Muscle of leg (tissue), 11 donors: ENCODE measurements around the gene ATP1A2. TPM values are rescaled to one million over a fixed set of nuclear protein-coding genes. Genes with fewer than 3 reads are reported as not detected.
A peak's percentile ranks its signal among the peaks of the same experiment; 100 is the strongest.

Source experiments
- DNase-seq: peaks from one replicate; pipeline ENCODE4 v3.0.0; 2013
- H3K27ac ChIP-seq: one replicate; pipeline ENCODE4 v1.5.1; 2013; ENCODE audit warnings: mild to moderate bottlenecking, low read length, control low read depth
- H3K27me3 ChIP-seq: one replicate; pipeline ENCODE4 v1.6.1; 2013; ENCODE audit warnings: low read length; ENCODE audit not compliant: control insufficient read depth, insufficient read depth
- H3K36me3 ChIP-seq: one replicate; pipeline ENCODE4 v1.6.1; 2013; ENCODE audit warnings: low read length; ENCODE audit not compliant: control insufficient read depth, insufficient read depth
- H3K4me1 ChIP-seq: one replicate; pipeline ENCODE4 v1.6.1; 2013; ENCODE audit warnings: low read length; ENCODE audit not compliant: control insufficient read depth, insufficient read depth
- H3K4me3 ChIP-seq: one replicate; pipeline ENCODE4 v1.5.1; 2013; ENCODE audit warnings: low read length, control low read depth
- H3K9me3 ChIP-seq: replicated peaks from 2 replicates; pipeline ENCODE4 v1.6.1; 2013; ENCODE audit warnings: low read depth, low read length; ENCODE audit not compliant: control insufficient read depth
- WGBS: methylation state at CpG from one replicate; pipeline ENCODE4 v1.1.5; 2013; ENCODE audit warnings: missing lambda C conversion rate; ENCODE audit not compliant: insufficient coverage; 5-methylcytosine and 5-hydroxymethylcytosine counted together
- polyA plus RNA-seq, 8 donors: library from polyadenylated mRNA; unstranded; fragments of 120-200 nt; gene quantifications; one replicate each; pipeline versions ENCODE4 v1.2.1 to v1.2.3, GENCODE V29; 2013; ENCODE audit warnings: inconsistent platforms in 1 of 8, low replicate concordance in 1 of 8; ENCODE audit not compliant: insufficient read length in 8 of 8, insufficient read depth in 1 of 8
- total RNA-seq: library from RNA; stranded (reverse); fragments of 120-200 nt; gene quantifications from one replicate; pipeline ENCODE4 v1.2.4, GENCODE V29; 2013

ATP1A2 gene
- total and polyA plus RNA-seq, 9 donors: 44.6 to 85.6 (median 58.1) TPM

DNA sequence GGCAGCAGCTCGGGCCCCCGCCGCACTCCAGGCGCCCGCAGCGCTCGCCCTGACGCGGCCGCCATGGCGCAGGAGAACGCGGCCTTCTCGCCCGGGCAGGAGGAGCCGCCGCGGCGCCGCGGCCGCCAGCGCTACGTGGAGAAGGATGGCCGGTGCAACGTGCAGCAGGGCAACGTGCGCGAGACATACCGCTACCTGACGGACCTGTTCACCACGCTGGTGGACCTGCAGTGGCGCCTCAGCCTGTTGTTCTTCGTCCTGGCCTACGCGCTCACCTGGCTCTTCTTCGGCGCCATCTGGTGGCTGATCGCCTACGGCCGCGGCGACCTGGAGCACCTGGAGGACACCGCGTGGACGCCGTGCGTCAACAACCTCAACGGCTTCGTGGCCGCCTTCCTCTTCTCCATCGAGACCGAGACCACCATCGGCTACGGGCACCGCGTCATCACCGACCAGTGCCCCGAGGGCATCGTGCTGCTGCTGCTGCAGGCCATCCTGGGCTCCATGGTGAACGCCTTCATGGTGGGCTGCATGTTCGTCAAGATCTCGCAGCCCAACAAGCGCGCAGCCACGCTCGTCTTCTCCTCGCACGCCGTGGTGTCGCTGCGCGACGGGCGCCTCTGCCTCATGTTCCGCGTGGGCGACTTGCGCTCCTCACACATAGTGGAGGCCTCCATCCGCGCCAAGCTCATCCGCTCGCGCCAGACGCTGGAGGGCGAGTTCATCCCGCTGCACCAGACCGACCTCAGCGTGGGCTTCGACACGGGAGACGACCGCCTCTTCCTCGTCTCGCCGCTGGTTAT lies 31.4 kb upstream of the ATP1A2 start:
- peaks cover 13% of the 10 kb centered on the region for H3K4me1 ChIP-seq
- WGBS: 20% methylated on average over 96 of the region's 96 CpGs
- no peaks in the 10 kb centered on the region for H3K9me3 ChIP-seq
- H3K4me3 ChIP-seq: peak overlapping the region; percentile 26
- H3K27me3 ChIP-seq: peaks cover 40% of the 10 kb centered on the region
- H3K36me3 ChIP-seq: peaks cover 8% of the 10 kb centered on the region
- peak; percentile 60 for DNase-seq
- H3K27ac ChIP-seq: no peak overlapping the region

DNA sequence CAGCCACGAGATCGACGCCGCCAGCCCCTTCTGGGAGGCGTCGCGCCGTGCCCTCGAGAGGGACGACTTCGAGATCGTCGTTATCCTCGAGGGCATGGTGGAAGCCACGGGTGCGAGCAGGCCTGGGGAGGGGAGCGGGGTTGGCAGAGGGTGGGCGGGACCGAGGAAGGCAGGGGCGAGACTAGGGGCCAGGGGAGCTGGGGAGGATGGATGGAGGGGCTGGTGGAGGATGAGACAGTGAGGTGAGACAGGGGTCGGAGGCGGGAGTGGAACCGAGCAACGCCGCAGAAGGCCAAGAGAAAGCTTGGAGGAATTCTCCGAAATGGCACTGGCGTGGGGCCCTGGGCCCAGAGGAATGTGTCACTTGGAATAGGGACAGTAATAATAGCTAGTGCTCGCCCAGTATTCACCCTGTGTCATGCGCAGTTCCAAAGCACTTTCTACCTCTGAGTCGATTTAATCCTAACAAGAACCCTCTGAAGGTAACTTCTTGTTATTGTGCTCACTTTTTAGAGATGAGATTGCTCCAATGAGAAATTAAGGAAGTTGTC lies 30.7 kb upstream of the ATP1A2 start:
- no peaks in the 10 kb centered on the region for H3K9me3 ChIP-seq
- 83% methylated on average over 26 of the region's 30 CpGs for WGBS

DNA sequence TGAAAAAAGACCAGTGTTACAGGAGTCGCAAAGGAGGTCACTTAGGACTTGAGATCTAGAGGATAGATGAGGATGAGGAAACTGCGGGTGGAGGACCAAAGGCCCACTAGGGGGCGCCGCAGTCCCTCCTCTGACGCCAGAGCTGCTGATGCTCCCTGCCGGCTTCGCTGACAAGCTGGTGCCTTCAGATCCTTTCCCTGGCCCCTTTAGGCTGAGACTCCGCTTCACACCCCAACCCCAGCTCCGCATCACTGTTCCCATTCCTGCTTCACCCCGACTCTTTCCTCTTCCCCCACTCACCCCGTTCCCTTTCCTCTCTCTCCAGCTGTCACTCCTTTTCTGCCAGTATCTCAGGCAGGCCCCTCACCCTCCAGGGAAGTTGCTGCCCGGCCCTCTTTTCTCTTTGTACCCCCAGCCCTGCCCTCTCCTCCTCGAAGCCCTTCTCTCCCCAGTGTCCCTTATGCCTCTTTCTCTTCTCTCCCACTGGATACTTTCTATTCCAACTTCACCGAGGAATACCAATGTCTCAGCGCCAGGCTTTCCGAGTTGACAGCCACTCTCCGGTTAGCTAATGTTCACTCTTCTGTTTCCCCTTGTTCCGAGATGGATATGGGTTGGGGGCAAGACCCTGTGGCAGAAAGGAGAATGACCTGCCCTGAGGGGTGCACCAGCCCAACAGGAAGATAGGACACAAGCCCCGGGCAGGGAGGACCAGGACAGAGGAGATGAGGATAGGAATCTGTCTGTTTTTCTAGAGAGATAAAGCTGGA lies 29.7 kb upstream of the ATP1A2 start:
- H3K27ac ChIP-seq: peak overlapping the region; percentile 89
- no peak overlapping the region for H3K4me3 ChIP-seq
- DNase-seq: peak; percentile 85
- H3K9me3 ChIP-seq: no peaks in the 10 kb centered on the region
- H3K27me3 ChIP-seq: peaks cover 36% of the 10 kb centered on the region
- H3K4me1 ChIP-seq: peaks cover 13% of the 10 kb centered on the region
- peaks cover 13% of the 10 kb centered on the region for H3K36me3 ChIP-seq
- 20% methylated on average over 14 of the region's 19 CpGs for WGBS

More for the DNA sequence above, 30.7 kb upstream of the ATP1A2 start:
- Histone ChIP-seq H3K4me3 (no peak overlapping the region), H3K36me3 (peaks cover 9% of the 10 kb centered on the region), H3K27ac (no peak overlapping the region), H3K4me1 (peaks cover 13% of the 10 kb centered on the region), H3K27me3 (peaks cover 40% of the 10 kb centered on the region)
- no peak for DNase-seq

DNA sequence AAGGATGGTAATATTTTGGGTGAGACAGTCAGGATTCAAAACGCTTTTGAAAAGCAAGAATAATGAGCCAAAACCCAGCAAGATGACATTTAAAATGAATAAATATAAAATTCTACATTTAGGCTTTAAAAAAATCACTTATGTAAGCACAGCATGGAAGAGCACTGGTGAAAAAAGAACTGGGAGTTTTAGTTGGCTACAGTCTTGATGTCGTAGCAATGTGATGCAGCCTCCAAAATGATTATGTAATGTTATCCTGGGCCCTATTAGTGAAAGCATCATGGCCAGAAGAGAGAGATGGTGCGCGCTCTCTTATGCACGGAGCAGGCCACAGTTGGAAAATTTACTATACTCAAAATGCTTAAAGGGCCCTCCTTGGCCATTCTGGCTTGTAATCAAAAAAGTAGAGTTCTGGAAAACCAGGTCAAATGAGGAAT lies 29.1 kb upstream of the ATP1A2 start:
- Histone ChIP-seq H3K27me3 (peaks cover 30% of the 10 kb centered on the region), H3K4me3 (no peak overlapping the region), H3K27ac (peak overlapping the region; percentile 89), H3K4me1 (peaks cover 15% of the 10 kb centered on the region), H3K9me3 (no peaks in the 10 kb centered on the region), H3K36me3 (peaks cover 18% of the 10 kb centered on the region)
- peak; percentile 94 for DNase-seq
- 0% methylated on average over 1 of the region's 5 CpGs for WGBS

DNA sequence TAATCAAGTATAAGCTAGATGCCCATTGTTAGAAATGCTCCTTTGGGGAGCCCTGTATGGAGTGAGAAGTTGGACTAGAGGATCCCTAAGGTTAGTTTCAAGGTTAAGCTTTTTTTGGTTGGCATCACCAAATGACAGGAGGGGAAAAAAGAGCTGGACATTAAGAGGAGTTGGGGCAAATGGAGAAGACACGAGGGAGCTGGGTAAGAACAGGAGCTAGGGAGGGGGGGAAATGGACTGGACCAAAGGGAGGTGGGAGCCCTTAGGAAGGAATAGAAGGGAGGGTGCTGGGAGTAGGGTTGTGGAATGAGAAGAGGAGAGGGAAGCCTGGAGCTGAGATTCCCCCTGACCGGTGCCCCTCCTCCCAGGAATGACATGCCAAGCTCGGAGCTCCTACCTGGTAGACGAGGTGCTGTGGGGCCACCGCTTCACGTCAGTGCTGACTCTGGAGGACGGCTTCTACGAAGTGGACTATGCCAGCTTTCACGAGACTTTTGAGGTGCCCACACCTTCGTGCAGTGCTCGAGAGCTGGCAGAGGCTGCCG lies 28.4 kb upstream of the ATP1A2 start:
- peak overlapping the region; percentile 77 for H3K27ac ChIP-seq
- whole genome bisulfite sequencing: 83% methylated on average over 8 of the region's 12 CpGs
- peaks cover 25% of the 10 kb centered on the region for H3K36me3 ChIP-seq
- peaks cover 15% of the 10 kb centered on the region for H3K4me1 ChIP-seq
- no peak for DNase-seq
- no peaks in the 10 kb centered on the region for H3K9me3 ChIP-seq
- no peak overlapping the region for H3K4me3 ChIP-seq
- peaks cover 24% of the 10 kb centered on the region for H3K27me3 ChIP-seq

DNA sequence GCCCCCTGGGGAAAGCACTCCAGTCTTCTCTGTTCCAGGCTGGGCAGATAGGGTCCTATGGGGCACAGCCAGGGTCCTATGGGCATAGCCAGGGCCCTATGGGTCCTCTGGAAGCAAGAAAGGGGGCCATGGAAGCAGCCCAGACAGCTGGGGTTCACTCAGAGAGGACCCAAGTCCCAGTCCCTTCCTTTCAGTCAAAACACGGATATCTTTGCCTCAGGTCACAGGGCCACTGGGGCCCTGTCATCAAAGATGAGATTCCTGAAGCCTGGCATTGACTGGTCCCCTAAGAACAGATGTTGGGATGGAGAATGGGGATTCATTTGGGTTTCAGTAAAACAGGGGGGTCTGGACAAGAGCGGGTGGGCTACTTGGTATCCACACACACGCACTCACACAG lies 25.7 kb upstream of the ATP1A2 start:
- DNase-seq: no peak
- H3K27me3 ChIP-seq: no peaks in the 10 kb centered on the region
- H3K9me3 ChIP-seq: no peaks in the 10 kb centered on the region
- 100% methylated on average over 1 of the region's 3 CpGs for WGBS
- H3K4me1 ChIP-seq: peaks cover 20% of the 10 kb centered on the region
- no peak overlapping the region for H3K27ac ChIP-seq
- H3K36me3 ChIP-seq: peaks cover 40% of the 10 kb centered on the region
- H3K4me3 ChIP-seq: no peak overlapping the region

DNA sequence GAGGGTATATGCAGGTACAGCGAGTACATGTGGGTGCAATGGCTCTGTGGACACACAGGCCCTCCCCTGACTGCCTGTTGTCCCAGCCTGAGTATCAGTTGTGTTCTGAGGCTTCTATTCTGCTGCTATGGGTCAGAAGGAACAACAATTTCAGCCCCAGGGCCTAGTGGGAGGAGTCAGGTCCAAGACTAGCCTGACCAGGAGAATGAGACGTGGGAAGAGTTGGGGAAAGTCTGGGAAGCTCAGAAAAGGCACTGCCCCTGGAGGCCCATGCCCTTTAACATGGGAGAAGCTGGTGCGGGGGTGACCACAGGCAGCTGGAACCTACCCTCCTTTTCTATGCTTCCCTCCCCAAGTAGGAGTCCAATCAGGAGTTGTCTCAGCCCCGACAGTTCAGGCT lies 24.8 kb upstream of the ATP1A2 start:
- 92% methylated on average over 2 of the region's 4 CpGs for WGBS
- no peaks in the 10 kb centered on the region for H3K27me3 ChIP-seq
- H3K4me1 ChIP-seq: peaks cover 18% of the 10 kb centered on the region
- H3K27ac ChIP-seq: no peak overlapping the region
- no peak for DNase-seq
- H3K36me3 ChIP-seq: peaks cover 41% of the 10 kb centered on the region
- H3K9me3 ChIP-seq: no peaks in the 10 kb centered on the region
- H3K4me3 ChIP-seq: no peak overlapping the region

DNA sequence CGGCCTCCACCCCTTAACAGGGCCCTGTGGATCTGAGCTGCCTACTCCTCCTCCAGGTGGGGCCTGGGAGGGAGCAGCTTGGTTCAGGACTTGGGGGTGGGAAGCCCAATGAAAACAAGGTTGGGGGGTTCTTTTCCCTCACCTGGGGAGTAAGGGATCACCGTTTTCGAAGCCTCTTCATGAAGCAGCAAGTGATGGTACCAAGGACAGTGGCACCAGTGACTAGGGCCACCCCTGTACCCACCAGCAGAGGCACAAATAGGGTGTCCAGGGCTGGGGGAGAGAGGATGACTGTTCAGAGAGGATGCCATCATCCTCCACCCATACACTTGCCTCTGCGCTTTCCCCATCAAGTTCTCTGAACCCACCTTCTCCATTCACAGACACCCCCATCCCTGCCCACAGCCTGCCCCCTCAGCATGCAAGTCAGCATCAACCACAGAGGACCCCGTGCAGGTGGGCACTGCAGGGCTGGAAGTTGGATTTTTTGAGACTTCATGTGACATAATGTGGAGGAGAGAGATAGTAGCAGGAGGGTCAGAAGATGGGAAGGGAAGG lies 23.8 kb upstream of the ATP1A2 start:
- no peak for DNase-seq
- 60% methylated on average over 1 of the region's 5 CpGs for WGBS
- Histone ChIP-seq H3K4me3 (no peak overlapping the region), H3K4me1 (peaks cover 20% of the 10 kb centered on the region), H3K27ac (no peak overlapping the region), H3K27me3 (no peaks in the 10 kb centered on the region), H3K9me3 (no peaks in the 10 kb centered on the region), H3K36me3 (peaks cover 41% of the 10 kb centered on the region)

DNA sequence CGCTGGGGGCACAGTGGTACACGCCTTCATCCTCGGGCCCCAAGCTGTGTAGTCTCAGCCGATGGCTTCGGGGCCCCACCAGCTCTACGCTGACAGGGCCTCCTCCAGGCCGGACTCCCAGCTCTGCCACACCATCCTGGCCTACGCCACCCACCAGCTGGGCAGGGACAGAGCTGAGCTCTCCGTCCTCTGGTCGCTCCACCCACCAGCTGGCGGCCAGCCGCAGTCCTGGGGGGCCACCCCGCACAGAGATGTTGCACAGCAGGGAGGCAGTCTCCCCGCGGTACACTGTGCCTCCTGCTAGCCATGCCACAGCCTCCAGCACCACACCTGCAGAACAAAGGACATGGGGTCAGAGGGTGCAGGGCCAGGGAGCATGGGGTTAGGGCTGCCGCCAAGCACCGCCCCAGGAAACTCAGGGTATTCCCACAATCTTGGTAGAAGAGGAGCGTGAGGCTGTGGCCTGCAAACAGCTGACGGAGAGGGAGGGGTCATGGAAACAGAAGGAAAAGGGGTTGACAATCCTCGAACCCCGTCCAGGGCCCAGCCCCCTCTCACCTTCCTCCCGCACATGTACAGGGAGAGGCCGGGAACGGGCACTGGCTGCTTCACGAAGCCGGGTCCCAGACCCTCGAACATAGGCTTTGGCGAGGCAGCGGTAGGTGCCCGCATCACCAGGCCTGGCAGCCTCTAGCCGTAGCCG lies 23.0 kb upstream of the ATP1A2 start:
- Histone ChIP-seq H3K36me3 (peaks cover 41% of the 10 kb centered on the region), H3K4me1 (peaks cover 28% of the 10 kb centered on the region), H3K27me3 (no peaks in the 10 kb centered on the region)

More for the DNA sequence above, 23.0 kb upstream of the ATP1A2 start:
- Histone ChIP-seq H3K9me3 (no peaks in the 10 kb centered on the region), H3K4me3 (no peak overlapping the region), H3K27ac (no peak overlapping the region)
- 89% methylated on average over 26 of the region's 32 CpGs for WGBS
- no peak for DNase-seq
